A549 (cell line): ENCODE measurements around the gene KCNAB1. TPM values are rescaled to one million over a fixed set of nuclear protein-coding genes. Genes with fewer than 3 reads are reported as not detected.
A peak's percentile ranks its signal among the peaks of the same experiment; 100 is the strongest.

ENCODE experiments used
- ATAC-seq, 2 experiments: fragments of 200-7000 bp in 1 of 2; fragments of >200 bp in 1 of 2; cut with Nextera tagmentation in 1 of 2; cut with Tn5 transposase in 1 of 2; 3 replicates each; pipeline versions ENCODE4 v1.8.0 to v1.9.1; 2018 to 2020; ENCODE audit warnings: mild to moderate bottlenecking in 1 of 2, moderate library complexity in 1 of 2
- CTCF ChIA-PET: fragments of 300-600 bp; sonication (Branson Sonifier 250); formaldehyde crosslinking; extraction: SDS; loops from one replicate; lab custom pipeline; 2021; ENCODE audit warnings: antibody characterized with exemption, inconsistent platforms; lab: Yijun Ruan, JAX
- POLR2A ChIA-PET: fragments of 350-600 bp; formaldehyde crosslinking; extraction: SDS; loops from one replicate; lab custom pipeline; 2021; ENCODE audit warnings: antibody characterized with exemption, inconsistent platforms; lab: Yijun Ruan, JAX
- DNase-seq, 2 experiments: peaks; one replicate each; pipeline versions ENCODE4 v3.0.0 to v3.0.0-alpha.2; 2011 to 2016; ENCODE audit warnings: low read depth in 1 of 2, low spot score in 1 of 2
- FAIRE-seq: peaks from 2 replicates; lab custom pipeline; 2011; peaks lifted over from hg19 to GRCh38; lab: Jason Lieb, UNC
- H3K27ac ChIP-seq, 2 experiments: fragments of >200 bp; sonication (Bioruptor Twin); formaldehyde crosslinking; 3 replicates each; pipeline ENCODE4 v1.5.1; 2016 to 2017
- H3K4me1 ChIP-seq: fragments of >200 bp; sonication (Bioruptor Twin); formaldehyde crosslinking; 3 replicates; pipeline ENCODE4 v1.6.1; 2016
- H3K4me2 ChIP-seq: fragments of >200 bp; sonication (Bioruptor Twin); formaldehyde crosslinking; 3 replicates; pipeline ENCODE4 v1.6.1; 2016
- H3K4me3 ChIP-seq: fragments of >200 bp; sonication (Bioruptor Twin); formaldehyde crosslinking; 3 replicates; pipeline ENCODE4 v1.5.1; 2016
- H3K9me3 ChIP-seq: fragments of >200 bp; sonication (Bioruptor Twin); formaldehyde crosslinking; 3 replicates; pipeline ENCODE4 v1.6.1; 2016
- CBX8 ChIP-seq: fragments of 200-600 bp; sonication (generic); IDR thresholded peaks from 2 replicates; pipeline ENCODE4 v1.6.1; 2016
- CEBPB ChIP-seq, 2 experiments: fragments of >200 bp in 1 of 2; sonication (Bioruptor Twin) in 1 of 2; formaldehyde crosslinking in 1 of 2; IDR thresholded peaks; 2 replicates each; pipeline ENCODE4 v1.6.1; 2012 to 2016
- CHD4 ChIP-seq: fragments of 200-600 bp; sonication (generic); IDR thresholded peaks from 2 replicates; pipeline ENCODE4 v1.6.1; 2016; ENCODE audit warnings: antibody characterized with exemption, mild to moderate bottlenecking, borderline replicate concordance
- CTCF ChIP-seq: fragments of >200 bp; sonication (Bioruptor Twin); formaldehyde crosslinking; IDR thresholded peaks from 3 replicates; pipeline ENCODE4 v1.5.1; 2016
- EHF ChIP-seq: fragments of 250-450 bp; sonication (Bioruptor Pico); IDR thresholded peaks from 2 replicates; pipeline ENCODE4 v1.5.0; 2020; ENCODE audit warnings: mild to moderate bottlenecking
- ESRRA ChIP-seq: fragments of 150-350 bp; IDR thresholded peaks from 2 replicates; pipeline ENCODE4 v1.6.1; 2014; ENCODE audit warnings: mild to moderate bottlenecking, low read length, borderline replicate concordance
- GATA3 ChIP-seq: IDR thresholded peaks from 2 replicates; pipeline ENCODE4 v1.6.1; 2012; ENCODE audit warnings: borderline replicate concordance
- HDAC2 ChIP-seq: fragments of 200-600 bp; sonication (generic); IDR thresholded peaks from 2 replicates; pipeline ENCODE4 v1.6.1; 2016
- KDM1A ChIP-seq: fragments of 200-600 bp; sonication (generic); IDR thresholded peaks from 2 replicates; pipeline ENCODE4 v1.6.1; 2016; ENCODE audit warnings: low read depth, mild to moderate bottlenecking
- KDM5A ChIP-seq: fragments of 200-600 bp; sonication (generic); IDR thresholded peaks from 2 replicates; pipeline ENCODE4 v1.6.1; 2016; ENCODE audit warnings: antibody characterized with exemption, mild to moderate bottlenecking
- NPAS2 ChIP-seq: fragments of 250-450 bp; sonication (Bioruptor Pico); IDR thresholded peaks from 2 replicates; pipeline ENCODE4 v1.8.0; 2022; ENCODE audit warnings: mild to moderate bottlenecking, moderate library complexity, borderline replicate concordance
- NR3C1 ChIP-seq: fragments of >200 bp; sonication (Bioruptor Twin); formaldehyde crosslinking; IDR thresholded peaks from 3 replicates; pipeline ENCODE4 v1.6.1; 2017
- POLR2AphosphoS2 ChIP-seq: conservative IDR thresholded peaks from 2 replicates; pipeline ENCODE4 v1.6.1; 2012; ENCODE audit warnings: low read length, improper control_type of control experiment, inconsistent platforms
- RAD21 ChIP-seq, 2 experiments: fragments of >200 bp in 1 of 2; sonication (Bioruptor Twin) in 1 of 2; formaldehyde crosslinking in 1 of 2; IDR thresholded peaks in 1 of 2; conservative IDR thresholded peaks in 1 of 2; 2 replicates in 1 of 2; 3 replicates in 1 of 2; pipeline ENCODE4 v1.6.1; 2012 to 2018; ENCODE audit warnings: inconsistent platforms in 1 of 2
- RCOR1 ChIP-seq: fragments of 150-350 bp; IDR thresholded peaks from 2 replicates; pipeline ENCODE4 v1.6.1; 2014; ENCODE audit warnings: antibody characterized with exemption, low read length, low read depth
- RFX5 ChIP-seq: fragments of 450-650 bp; IDR thresholded peaks from 2 replicates; pipeline ENCODE4 v1.7.1; 2014; ENCODE audit warnings: antibody characterized with exemption, mild to moderate bottlenecking, moderate library complexity
- SMC3 ChIP-seq: fragments of >200 bp; sonication (Bioruptor Twin); formaldehyde crosslinking; IDR thresholded peaks from 3 replicates; pipeline ENCODE4 v1.6.1; 2018; ENCODE audit warnings: inconsistent platforms
- ZC3H11A ChIP-seq: fragments of 450-650 bp; IDR thresholded peaks from 2 replicates; pipeline ENCODE4 v1.6.1; 2014; ENCODE audit warnings: antibody characterized with exemption, mild to moderate bottlenecking
- WGBS: methylation state at CpG from one replicate; pipeline ENCODE4 v1.1.6; 2017; ENCODE audit errors: missing lambda C conversion rate; 5-methylcytosine and 5-hydroxymethylcytosine counted together
- polyA plus RNA-seq, 4 experiments: library from polyadenylated mRNA; depleted of rRNA in 3 of 4; stranded (reverse); fragments of >200 nt; fragmentation: RNase III in 1 of 4; extraction: RNeasy Plus Mini Kit Qiagen cat#74134 plus additional on column Dnase treatment in 1 of 4; gene quantifications; 2 replicates in 3 of 4; 3 replicates in 1 of 4; pipeline ENCODE4 v1.2.3, GENCODE V29; 2011 to 2017
- TF ChIP-seq, protein P1 (sequence below): fragments of 450-650 bp; IDR thresholded peaks from 2 replicates; pipeline ENCODE4 v1.6.1; 2014; ENCODE audit warnings: antibody characterized with exemption
- TF ChIP-seq, protein P2 (sequence below): fragments of >200 bp; sonication (Bioruptor Twin); formaldehyde crosslinking; IDR thresholded peaks from 3 replicates; pipeline ENCODE4 v1.6.1; 2016
- TF ChIP-seq, protein P3 (sequence below): fragments of 250-450 bp; sonication (Bioruptor Pico); IDR thresholded peaks from 2 replicates; pipeline ENCODE4 v1.5.0; 2020; ENCODE audit warnings: low read depth, mild to moderate bottlenecking, moderate library complexity

The KCNAB1 gene
- polyA plus RNA-seq, 2 of the 4 experiments (the other 2 are of a cell fraction) = not detected

GRCh38 chr3:156172536-156172935, 52.2 kb downstream of the KCNAB1 start:
- POLR2A ChIA-PET = no interaction called here
- no peak for TF ChIP-seq CEBPB (IDR thresholded peaks at IDR 0.05)
- no peak for TF ChIP-seq RAD21 (conservative IDR thresholded peaks at IDR 0.05 in 1 of 2, IDR thresholded peaks at IDR 0.05 in 1 of 2)
- no peak for TF ChIP-seq RCOR1
- TF ChIP-seq ESRRA = no peak
- no peak for TF ChIP-seq ZC3H11A
- TF ChIP-seq, protein P1, sequence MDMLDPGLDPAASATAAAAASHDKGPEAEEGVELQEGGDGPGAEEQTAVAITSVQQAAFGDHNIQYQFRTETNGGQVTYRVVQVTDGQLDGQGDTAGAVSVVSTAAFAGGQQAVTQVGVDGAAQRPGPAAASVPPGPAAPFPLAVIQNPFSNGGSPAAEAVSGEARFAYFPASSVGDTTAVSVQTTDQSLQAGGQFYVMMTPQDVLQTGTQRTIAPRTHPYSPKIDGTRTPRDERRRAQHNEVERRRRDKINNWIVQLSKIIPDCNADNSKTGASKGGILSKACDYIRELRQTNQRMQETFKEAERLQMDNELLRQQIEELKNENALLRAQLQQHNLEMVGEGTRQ = no peak
- TF ChIP-seq KDM5A = no peak
- TF ChIP-seq POLR2AphosphoS2 = no peak
- TF ChIP-seq, protein P2, sequence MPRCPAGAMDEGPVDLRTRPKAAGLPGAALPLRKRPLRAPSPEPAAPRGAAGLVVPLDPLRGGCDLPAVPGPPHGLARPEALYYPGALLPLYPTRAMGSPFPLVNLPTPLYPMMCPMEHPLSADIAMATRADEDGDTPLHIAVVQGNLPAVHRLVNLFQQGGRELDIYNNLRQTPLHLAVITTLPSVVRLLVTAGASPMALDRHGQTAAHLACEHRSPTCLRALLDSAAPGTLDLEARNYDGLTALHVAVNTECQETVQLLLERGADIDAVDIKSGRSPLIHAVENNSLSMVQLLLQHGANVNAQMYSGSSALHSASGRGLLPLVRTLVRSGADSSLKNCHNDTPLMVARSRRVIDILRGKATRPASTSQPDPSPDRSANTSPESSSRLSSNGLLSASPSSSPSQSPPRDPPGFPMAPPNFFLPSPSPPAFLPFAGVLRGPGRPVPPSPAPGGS = no peak
- no peak for TF ChIP-seq RFX5
- no peak for TF ChIP-seq KDM1A
- TF ChIP-seq, protein P3, sequence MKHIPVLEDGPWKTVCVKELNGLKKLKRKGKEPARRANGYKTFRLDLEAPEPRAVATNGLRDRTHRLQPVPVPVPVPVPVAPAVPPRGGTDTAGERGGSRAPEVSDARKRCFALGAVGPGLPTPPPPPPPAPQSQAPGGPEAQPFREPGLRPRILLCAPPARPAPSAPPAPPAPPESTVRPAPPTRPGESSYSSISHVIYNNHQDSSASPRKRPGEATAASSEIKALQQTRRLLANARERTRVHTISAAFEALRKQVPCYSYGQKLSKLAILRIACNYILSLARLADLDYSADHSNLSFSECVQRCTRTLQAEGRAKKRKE (CRISPR knock-in tag) = no peak
- TF ChIP-seq, all 56 proteins: peak for 0
- ATAC-seq (no peak), DNase-seq (no peak), FAIRE-seq (no peak)
- Histone ChIP-seq H3K4me1 (no peaks in the 10 kb centered on the region), H3K4me2 (no peak overlapping the region), H3K27ac (no peak overlapping the region), H3K4me3 (no peak overlapping the region), H3K9me3 (no peaks in the 10 kb centered on the region)
- CTCF ChIA-PET = interaction anchor here (1.3 kb wide), 1 partner anchor 20 kb away, joined by 3 read pairs; no protein-coding TSS in a partner anchor
- 76% methylated on average over 5 of the region's 5 CpGs for WGBS

DNA sequence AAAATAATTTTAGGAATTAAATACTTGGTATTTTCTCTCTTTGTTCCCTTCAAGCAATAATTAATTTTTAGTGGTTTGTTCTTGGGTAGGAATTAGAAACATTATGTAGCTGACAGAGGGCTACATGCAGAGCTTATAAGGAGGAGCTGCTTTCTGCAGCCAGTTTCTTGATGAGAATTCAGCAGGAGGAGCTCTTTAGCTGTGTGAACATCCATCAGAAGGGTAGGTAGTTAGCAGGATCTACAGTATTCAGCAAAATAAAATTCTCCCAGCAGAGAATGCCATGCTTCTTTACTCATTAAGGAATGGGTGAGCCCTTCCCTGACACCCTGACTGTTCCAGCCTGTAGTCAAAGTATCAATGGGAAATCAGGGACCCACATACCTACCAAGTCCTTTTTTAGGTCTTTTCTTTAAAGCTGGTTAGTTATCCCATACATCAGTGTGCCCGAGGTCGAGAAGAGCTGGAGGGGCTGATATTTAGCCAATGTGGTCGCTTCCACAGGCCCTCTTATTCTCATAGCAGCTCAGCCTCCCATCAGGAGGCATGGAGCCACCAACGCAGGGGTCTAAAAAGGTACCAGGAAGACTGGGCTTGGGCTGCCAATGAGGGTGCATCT, 54.0 kb downstream of the KCNAB1 start:
- Histone ChIP-seq H3K4me2 (no peak overlapping the region), H3K4me3 (no peak overlapping the region), H3K4me1 (no peaks in the 10 kb centered on the region), H3K27ac (no peak overlapping the region), H3K9me3 (no peaks in the 10 kb centered on the region)
- 27% methylated on average over 4 of the region's 4 CpGs for WGBS
- ChIA-PET CTCF (interaction anchor here (0.6 to 4.8 kb wide), 14 partner anchors 8 to 964 kb away, joined by 3 to 17 read pairs (median 4); no protein-coding TSS in a partner anchor), POLR2A (no interaction called here)
- DNase-seq = peak in 1 of 2 experiments; percentile 34
- FAIRE-seq = no peak
- peak; percentile 50 to 75; a peak in 4 of 6 replicates for ATAC-seq
- TF ChIP-seq CHD4 (no peak), GATA3 (no peak), NR3C1 (no peak), EHF (CRISPR knock-in tag) (no peak), SMC3 (0 out of 3 replicates have a peak, but pooled peaks have one; percentile 15), CTCF (0 out of 3 replicates have a peak, but pooled peaks have one; percentile 15), NPAS2 (CRISPR knock-in tag) (no peak), POLR2AphosphoS2 (no peak), RAD21 (conservative IDR thresholded peaks at IDR 0.05 in 1 of 2, IDR thresholded peaks at IDR 0.05 in 1 of 2) (peak; percentile 16 to 45; a peak in 2 of 5 replicates), HDAC2 (no peak), CBX8 (no peak)
